ENCODE data around the gene IFNA8.
"Not testable (repeated sequence)": the region's sequence is repeated elsewhere in the genome, so short reads cannot be mapped to it uniquely, and the experiment has no call there.

Gene IFNA8

GRCh38 chr9:21415493-21416267 is 6.8 kb downstream of the IFNA8 start:
- no peak for DNase-seq (ENCODE audit: low read depth)
- no peak overlapping the region for H3K4me3 ChIP-seq (ENCODE audit: low read depth, low read length)

- H3K4me3 ChIP-seq (ENCODE audit: low read depth, low read length): no peak overlapping the region
- no peak for DNase-seq (ENCODE audit: low read depth)
Observed at GRCh38 chr9:21428235-21428634, 19.3 kb downstream of the IFNA8 start.

- no peak overlapping the region for H3K4me3 ChIP-seq (ENCODE audit: low read depth, low read length)
- DNase-seq (ENCODE audit: low read depth): no peak
Observed at GRCh38 chr9:21429191-21429590, 20.3 kb downstream of the IFNA8 start.

GRCh38 chr9:21432672-21433425 is 23.9 kb downstream of the IFNA8 start:
- H3K4me3 ChIP-seq (ENCODE audit: low read depth, low read length): no peak overlapping the region
- no peak for DNase-seq (ENCODE audit: low read depth)

- DNase-seq (ENCODE audit: low read depth): peak; percentile 25
- no peak overlapping the region for H3K4me3 ChIP-seq (ENCODE audit: low read depth, low read length)
Observed at GRCh38 chr9:21434202-21435014, 25.5 kb downstream of the IFNA8 start.

- not testable (repeated sequence) for DNase-seq (ENCODE audit: low read depth); H3K4me3 ChIP-seq (ENCODE audit: low read depth, low read length)
Observed at GRCh38 chr9:21435015-21435383, 26.1 kb downstream of the IFNA8 start.

- DNase-seq (ENCODE audit: low read depth): no peak
- no peak within 1 kb of the TSS for H3K4me3 ChIP-seq (ENCODE audit: low read depth, low read length)
Observed at GRCh38 chr9:21440139-21440538, 31.2 kb downstream of the IFNA8 start, which contains the start of gene IFNA1. TSS of gene IFNA1 (plus strand) at chr9:21440439. CDS start at chr9:21440508, 69 bp downstream.

- DNase-seq (ENCODE audit: low read depth): no peak
- H3K4me3 ChIP-seq (ENCODE audit: low read depth, low read length): no peak overlapping the region
Observed at GRCh38 chr9:21443849-21444625, 35.1 kb downstream of the IFNA8 start.

GRCh38 chr9:21449312-21449711 is 40.4 kb downstream of the IFNA8 start:
- DNase-seq (ENCODE audit: low read depth); H3K4me3 ChIP-seq (ENCODE audit: low read depth, low read length): not testable (repeated sequence)

- peak; percentile 5 for DNase-seq (ENCODE audit: low read depth)
- no peak overlapping the region for H3K4me3 ChIP-seq (ENCODE audit: low read depth, low read length)
Observed at GRCh38 chr9:21450733-21451394, 41.9 kb downstream of the IFNA8 start.

GRCh38 chr9:21452681-21453080 is 43.8 kb downstream of the IFNA8 start:
- no peak for DNase-seq (ENCODE audit: low read depth)
- H3K4me3 ChIP-seq (ENCODE audit: low read depth, low read length): no peak overlapping the region

- peak; percentile 22 for DNase-seq (ENCODE audit: low read depth)
Observed at GRCh38 chr9:21454149-21454548, 45.2 kb downstream of the IFNA8 start.

GRCh38 chr9:21455320-21455719 is 46.4 kb downstream of the IFNA8 start:
- no peak overlapping the region for H3K4me3 ChIP-seq (ENCODE audit: low read depth, low read length)
- DNase-seq (ENCODE audit: low read depth): no peak

More at GRCh38 chr9:21454149-21454548, 45.2 kb downstream of the IFNA8 start:
- no peak overlapping the region for H3K4me3 ChIP-seq (ENCODE audit: low read depth, low read length)
